GM19455 (cell line): ENCODE data around the gene POLR2F.
A peak's percentile ranks its signal among the peaks of the same experiment; 100 is the strongest.
"Not testable (repeated sequence)": the region's sequence is repeated elsewhere in the genome, so short reads cannot be mapped to it uniquely, and the experiment has no call there.

Experiments
- ATAC-seq: cut with Tn5 transposase; IDR thresholded peaks from one replicate; pipeline ENCODE4 v1.9.1; 2021; ENCODE audit not compliant: unreplicated experiment

Gene POLR2F

DNA sequence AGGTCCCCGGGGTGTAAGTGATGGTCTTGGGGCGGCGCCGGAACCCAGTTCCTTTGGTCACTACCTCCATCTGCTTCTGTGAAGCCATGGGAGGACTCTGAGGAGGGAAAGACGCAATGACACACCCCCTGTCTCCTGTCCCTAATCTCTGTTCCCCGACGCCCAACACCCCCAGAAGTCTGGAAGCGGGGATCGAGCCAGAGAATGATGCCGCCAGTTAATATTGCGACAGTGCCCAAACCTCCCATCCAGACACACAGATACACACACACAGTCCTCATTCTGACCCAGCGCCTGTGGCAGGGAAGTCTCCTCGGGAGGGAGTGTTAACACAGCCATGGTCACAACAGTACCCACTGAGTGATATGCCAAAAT is 450 bp upstream of the POLR2F start:
- ATAC-seq: peak; percentile 39

GRCh38 chr22:37954686-37955085 is 1.2 kb downstream of the POLR2F start:
- no peak for ATAC-seq

GRCh38 chr22:37955825-37956397 is 2.4 kb downstream of the POLR2F start:
- ATAC-seq: not testable (repeated sequence)

DNA sequence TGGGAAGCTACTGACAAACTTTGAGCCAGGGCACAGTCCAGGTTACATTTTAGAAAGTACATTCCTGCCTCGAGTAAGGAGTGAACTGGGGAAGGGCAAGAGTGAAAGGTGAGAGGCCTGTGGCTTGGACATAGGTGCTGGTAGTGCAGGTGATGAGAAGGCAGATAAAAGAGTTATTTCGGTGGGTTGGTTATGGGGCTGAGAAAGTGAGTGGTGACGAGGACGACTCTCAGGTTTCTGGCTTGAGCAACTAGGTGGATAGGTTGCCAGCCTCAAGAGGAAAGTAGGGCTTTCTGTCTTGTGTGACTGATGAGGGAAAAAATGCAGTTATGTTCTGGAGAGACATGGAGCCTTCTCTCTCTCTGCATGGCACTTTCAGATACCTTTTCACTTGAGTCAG is 3.7 kb downstream of the POLR2F start:
- ATAC-seq: no peak

DNA sequence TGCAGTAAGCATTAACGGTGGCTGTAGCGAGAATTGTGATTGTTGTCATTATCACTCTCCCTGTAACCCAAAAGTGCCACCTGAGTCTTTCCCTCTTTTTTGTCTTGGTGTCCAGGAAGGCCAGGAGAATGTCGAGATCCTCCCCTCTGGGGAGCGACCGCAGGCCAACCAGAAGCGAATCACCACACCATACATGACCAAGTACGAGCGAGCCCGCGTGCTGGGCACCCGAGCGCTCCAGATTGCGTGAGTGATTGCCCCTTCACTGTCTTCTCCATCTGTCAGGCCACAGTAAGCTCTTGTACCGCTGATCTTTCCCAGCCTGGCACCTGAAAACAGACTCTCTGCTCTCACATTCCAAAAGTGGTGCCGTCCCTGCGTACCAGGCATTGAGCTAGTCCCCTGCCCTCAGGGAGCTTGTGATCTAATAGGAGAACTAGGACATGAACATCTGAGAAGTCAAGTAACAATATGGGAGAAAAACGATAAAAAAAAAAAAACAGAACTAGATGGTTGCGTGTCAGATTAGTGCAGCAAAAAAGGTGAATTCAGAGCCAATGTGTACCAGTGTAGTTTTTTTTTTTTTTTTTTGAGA is 5.8 kb downstream of the POLR2F start:
- no peak for ATAC-seq

- no peak for ATAC-seq
Measured at GRCh38 chr22:37961062-37961461, 7.6 kb downstream of the POLR2F start.

DNA sequence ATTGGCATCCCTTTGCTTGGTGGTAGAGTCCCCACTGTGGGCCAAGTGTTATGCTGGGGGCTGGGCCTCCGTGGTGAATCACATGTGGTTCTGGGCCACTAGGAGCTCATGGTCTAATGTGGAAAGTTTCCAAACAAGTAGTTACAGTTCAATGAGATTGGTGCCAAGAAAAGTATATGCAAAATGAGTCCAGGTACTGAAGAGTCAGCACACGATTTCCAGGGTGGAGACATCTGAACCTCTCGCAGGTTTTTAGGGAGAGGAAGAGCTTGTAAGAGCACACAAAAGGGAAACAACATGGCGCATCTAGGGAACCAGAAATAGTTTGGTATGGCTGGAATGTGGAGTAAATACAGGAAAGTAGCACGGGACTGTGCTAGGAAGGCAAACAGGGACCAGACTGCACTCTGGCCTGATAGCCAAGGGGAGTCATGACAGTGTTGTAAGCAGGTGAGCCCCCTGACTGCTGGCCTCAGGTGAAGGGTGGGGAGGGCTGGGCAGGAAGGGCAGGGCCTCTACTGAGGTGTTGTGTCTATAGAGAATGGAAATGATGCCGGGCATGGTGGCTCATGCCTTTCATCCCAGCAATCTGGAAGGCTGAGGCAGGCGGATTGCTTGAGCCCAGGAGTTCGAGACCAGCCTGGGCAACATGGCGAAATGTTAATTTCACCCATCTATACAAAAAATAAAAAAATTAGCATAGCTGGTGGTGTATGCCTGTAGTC is 12.6 kb downstream of the POLR2F start:
- no peak for ATAC-seq

GRCh38 chr22:37967147-37967546 is 13.6 kb downstream of the POLR2F start:
- no peak for ATAC-seq

GRCh38 chr22:37967637-37968451 is 14.3 kb downstream of the POLR2F start:
- no peak for ATAC-seq

GRCh38 chr22:37968452-37969251 is 15.2 kb downstream of the POLR2F start:
- ATAC-seq: no peak

DNA sequence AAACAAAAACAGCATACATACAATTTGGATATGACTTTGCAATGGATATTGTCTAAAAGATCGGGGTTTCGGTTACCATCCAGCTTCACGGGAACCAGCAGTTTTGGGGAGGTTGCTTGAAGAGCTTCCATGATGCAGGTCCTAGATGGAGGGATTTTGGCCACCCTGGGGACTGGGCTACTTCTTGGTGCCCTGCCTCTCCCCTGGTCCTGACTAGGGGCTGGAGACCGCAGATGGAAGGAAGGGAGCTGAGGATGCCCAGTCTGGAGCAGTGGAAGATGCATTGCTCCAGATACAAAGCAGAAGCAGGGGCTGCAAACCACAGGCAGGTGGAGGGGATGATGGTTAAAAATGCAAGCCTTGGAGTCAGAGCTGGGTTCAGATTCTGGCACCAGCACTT is 17.4 kb downstream of the POLR2F start:
- no peak for ATAC-seq

DNA sequence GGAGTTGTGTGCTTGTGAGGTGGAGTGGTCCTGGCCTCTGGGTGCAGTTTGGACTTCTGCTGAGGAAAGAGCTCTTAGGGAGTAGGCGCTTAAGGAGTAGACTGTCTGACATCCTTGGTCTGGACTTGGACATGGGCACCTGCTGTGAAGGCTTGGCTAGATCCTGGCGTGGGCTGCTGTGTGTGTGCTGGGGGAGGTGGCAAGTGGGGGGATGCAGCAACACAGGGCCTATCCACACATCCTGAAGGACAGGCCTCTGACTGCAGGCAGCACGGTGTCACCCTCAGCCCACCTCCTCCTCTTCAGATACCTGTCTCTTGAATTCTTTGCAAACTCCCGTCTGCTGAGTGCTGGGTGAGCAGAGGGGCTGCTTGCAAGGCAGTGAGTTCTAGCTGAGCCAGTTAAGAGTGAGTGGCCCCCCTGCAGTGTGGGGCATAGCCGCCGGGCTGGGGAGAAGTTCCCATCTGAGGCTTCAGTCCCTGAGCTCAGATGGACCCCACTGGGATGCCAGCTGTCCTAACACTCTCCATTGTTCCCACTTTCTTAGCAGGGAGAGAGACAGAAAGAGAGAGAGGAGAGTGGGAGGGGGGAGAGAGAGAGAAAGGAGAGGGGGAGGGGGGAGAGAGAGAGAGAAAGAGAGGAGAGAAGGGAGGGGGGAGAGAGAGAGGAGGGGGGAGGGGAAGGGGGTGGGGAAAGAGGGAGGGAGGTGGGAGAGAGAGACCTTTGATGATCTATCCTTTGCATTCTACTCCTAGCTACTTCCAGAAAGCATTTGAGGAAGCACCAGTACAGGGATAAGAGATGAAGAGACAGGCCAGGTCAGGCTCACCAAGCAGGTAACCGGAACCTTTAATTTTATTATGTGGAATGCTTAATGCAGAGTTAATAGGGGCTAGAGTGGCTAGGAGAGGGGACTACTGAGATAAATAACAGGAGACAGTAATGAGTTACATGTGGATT is 18.3 kb downstream of the POLR2F start:
- ATAC-seq: no peak

- no peak for ATAC-seq
Measured at GRCh38 chr22:37972527-37972926, 19.0 kb downstream of the POLR2F start.

- ATAC-seq: no peak
Measured at GRCh38 chr22:37973271-37974170, 20.0 kb downstream of the POLR2F start.

- no peak for ATAC-seq
Measured at GRCh38 chr22:37975153-37975552, 21.7 kb downstream of the POLR2F start.

- not testable (repeated sequence) for ATAC-seq
Measured at GRCh38 chr22:37976022-37976421, 22.5 kb downstream of the POLR2F start.

DNA sequence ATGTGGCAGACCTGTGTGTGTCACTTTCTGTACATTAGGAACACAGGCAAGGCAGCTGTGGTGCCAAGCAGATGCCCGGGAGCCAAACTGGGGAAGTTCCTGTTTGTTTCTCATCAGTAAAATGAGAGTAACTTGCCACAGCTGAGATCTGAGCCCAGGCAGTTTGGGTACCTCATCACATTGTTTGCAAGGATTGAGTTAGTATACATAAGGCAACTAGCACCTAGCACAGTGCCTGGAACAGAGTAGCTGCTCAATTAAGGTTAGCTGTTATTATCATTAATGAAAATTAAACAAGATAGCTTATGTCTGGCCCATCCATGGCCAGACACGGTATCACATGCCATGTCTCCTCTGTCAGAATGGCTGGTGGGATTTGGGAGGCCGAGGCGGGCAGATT is 23.0 kb downstream of the POLR2F start:
- ATAC-seq: no peak

DNA sequence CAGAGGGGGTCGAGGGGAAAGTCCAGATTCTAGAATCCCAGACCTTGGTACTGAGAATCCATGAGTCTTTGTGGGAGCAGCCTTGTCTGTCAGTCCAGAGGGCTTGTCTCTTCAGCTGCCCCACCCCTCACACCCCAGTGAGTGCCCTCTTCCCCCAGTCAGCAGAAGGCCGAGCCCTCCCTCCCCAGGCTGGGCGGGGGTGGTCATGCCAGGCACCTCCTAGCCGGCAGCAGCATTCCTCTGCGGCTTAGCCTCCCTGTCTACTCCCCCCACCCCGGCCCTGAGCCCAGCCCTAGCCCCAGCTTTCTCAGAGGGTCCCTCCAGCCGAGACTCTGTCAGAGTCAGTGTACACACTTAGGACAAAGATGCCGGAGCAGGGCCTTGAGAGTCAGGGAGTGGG is 26.3 kb downstream of the POLR2F start:
- ATAC-seq: no peak
